ENCODE measurements around the gene GRIFIN.

Gene GRIFIN

GRCh38 chr7:2432910-2433712 lies 43.1 kb downstream of the GRIFIN start:
- no peak for DNase-seq (ENCODE audit: low spot score)

- peak; percentile 81 for DNase-seq (ENCODE audit: low spot score)
Measured at GRCh38 chr7:2431260-2431867, 44.8 kb downstream of the GRIFIN start.

GRCh38 chr7:2425749-2426148 lies 50.4 kb downstream of the GRIFIN start:
- DNase-seq (ENCODE audit: low spot score), result no peak
